Measurements from ENCODE around the gene DDTL. TPM values are rescaled to one million over a fixed set of nuclear protein-coding genes. Genes with fewer than 3 reads are reported as not detected.
"Not testable (repeated sequence)": the region's sequence is repeated elsewhere in the genome, so short reads cannot be mapped to it uniquely, and the experiment has no call there.

DDTL gene
- 0.96 TPM for total RNA-seq (ENCODE audit: unreplicated experiment)
- long read RNA-seq, result 0 reads

GRCh38 chr22:23966568-23966967 is at the start of gene DDTL:
Gene DDTL (plus strand): TSS chr22:23966888. CDS start chr22:23966915, 27 bp downstream.
- H3K4me3 Mint-ChIP-seq (ENCODE audit: unreplicated experiment); H3K27me3 Mint-ChIP-seq (ENCODE audit: unreplicated experiment); H3K4me1 Mint-ChIP-seq (ENCODE audit: low read depth, unreplicated experiment); H3K36me3 Mint-ChIP-seq (ENCODE audit: unreplicated experiment); H3K9me3 Mint-ChIP-seq (ENCODE audit: unreplicated experiment); H3K27ac Mint-ChIP-seq (ENCODE audit: unreplicated experiment); DNase-seq: not testable (repeated sequence)

GRCh38 chr22:23920267-23920611 is 46.4 kb upstream of the DDTL start:
- not testable (repeated sequence) for H3K4me3 Mint-ChIP-seq (ENCODE audit: unreplicated experiment); H3K36me3 Mint-ChIP-seq (ENCODE audit: unreplicated experiment); H3K4me1 Mint-ChIP-seq (ENCODE audit: low read depth, unreplicated experiment); H3K27me3 Mint-ChIP-seq (ENCODE audit: unreplicated experiment); H3K9me3 Mint-ChIP-seq (ENCODE audit: unreplicated experiment); DNase-seq; H3K27ac Mint-ChIP-seq (ENCODE audit: unreplicated experiment)

GRCh38 chr22:23921586-23922201 is 45.0 kb upstream of the DDTL start:
- not testable (repeated sequence) for H3K27ac Mint-ChIP-seq (ENCODE audit: unreplicated experiment); H3K4me1 Mint-ChIP-seq (ENCODE audit: low read depth, unreplicated experiment); H3K36me3 Mint-ChIP-seq (ENCODE audit: unreplicated experiment); H3K4me3 Mint-ChIP-seq (ENCODE audit: unreplicated experiment); H3K9me3 Mint-ChIP-seq (ENCODE audit: unreplicated experiment); DNase-seq; H3K27me3 Mint-ChIP-seq (ENCODE audit: unreplicated experiment)

GRCh38 chr22:23922921-23923320 is 43.8 kb upstream of the DDTL start:
- TF ChIP-seq CTCF (IDR thresholded peaks at IDR 0.05; ENCODE audit: partially characterized antibody, unreplicated experiment), result no peak
- H3K4me1 Mint-ChIP-seq (ENCODE audit: low read depth, unreplicated experiment), result no peaks in the 10 kb centered on the region
- no peak overlapping the region for H3K4me3 Mint-ChIP-seq (ENCODE audit: unreplicated experiment)
- peaks cover under 1% of the 10 kb centered on the region for H3K9me3 Mint-ChIP-seq (ENCODE audit: unreplicated experiment)
- H3K36me3 Mint-ChIP-seq (ENCODE audit: unreplicated experiment), result no peaks in the 10 kb centered on the region
- no peak overlapping the region for H3K27ac Mint-ChIP-seq (ENCODE audit: unreplicated experiment)
- H3K27me3 Mint-ChIP-seq (ENCODE audit: unreplicated experiment), result peaks cover 7% of the 10 kb centered on the region
- no peak for DNase-seq

GRCh38 chr22:23925020-23925606 is 41.6 kb upstream of the DDTL start:
- no peak for TF ChIP-seq CTCF (IDR thresholded peaks at IDR 0.05; ENCODE audit: partially characterized antibody, unreplicated experiment)
- no peak for DNase-seq
- Mint-ChIP-seq H3K27me3 (ENCODE audit: unreplicated experiment) (peaks cover 7% of the 10 kb centered on the region), H3K9me3 (ENCODE audit: unreplicated experiment) (peaks cover 2% of the 10 kb centered on the region), H3K27ac (ENCODE audit: unreplicated experiment) (no peak overlapping the region), H3K4me3 (ENCODE audit: unreplicated experiment) (no peak overlapping the region), H3K36me3 (ENCODE audit: unreplicated experiment) (peaks cover 9% of the 10 kb centered on the region), H3K4me1 (ENCODE audit: low read depth, unreplicated experiment) (no peaks in the 10 kb centered on the region)

- no peak overlapping the region for H3K4me3 Mint-ChIP-seq (ENCODE audit: unreplicated experiment)
These were observed 40.1 kb upstream of the DDTL start for GRCh38 chr22:23926561-23926960.

More at GRCh38 chr22:23926561-23926960, 40.1 kb upstream of the DDTL start:
- Mint-ChIP-seq H3K36me3 (ENCODE audit: unreplicated experiment) (peaks cover 15% of the 10 kb centered on the region), H3K4me1 (ENCODE audit: low read depth, unreplicated experiment) (no peaks in the 10 kb centered on the region), H3K27me3 (ENCODE audit: unreplicated experiment) (peaks cover 7% of the 10 kb centered on the region), H3K27ac (ENCODE audit: unreplicated experiment) (no peak overlapping the region), H3K9me3 (ENCODE audit: unreplicated experiment) (peaks cover 2% of the 10 kb centered on the region)
- TF ChIP-seq CTCF (IDR thresholded peaks at IDR 0.05; ENCODE audit: partially characterized antibody, unreplicated experiment), result no peak
- no peak for DNase-seq
